ENCODE data around the gene SLC22A8. TPM values are rescaled to one million over a fixed set of nuclear protein-coding genes. Genes with fewer than 3 reads are reported as not detected.
"Not testable (repeated sequence)": the region's sequence is repeated elsewhere in the genome, so short reads cannot be mapped to it uniquely, and the experiment has no call there.

SLC22A8 gene
- total RNA-seq, result not detected
- not detected for polyA plus RNA-seq

GRCh38 chr11:63015521-63016215 is at the start of gene SLC22A8:
Gene SLC22A8, minus strand, starts transcription at chr11:63015841. Its CDS starts 883 bp downstream, at chr11:63014958.
- Mint-ChIP-seq H3K27ac (no peak within 1 kb of the TSS), H3K4me1 (no peaks in the 10 kb centered on the region), H3K9me3 (no peaks in the 10 kb centered on the region), H3K36me3 (no peaks in the 10 kb centered on the region), H3K27me3 (peaks cover 13% of the 10 kb centered on the region), H3K4me3 (no peak within 1 kb of the TSS)
- no peaks in the 10 kb centered on the region for H3K4me1 ChIP-seq (ENCODE audit: control insufficient read depth, insufficient read depth, low read length, poor library complexity, severe bottlenecking)
- H3K4me3 ChIP-seq (ENCODE audit: low read depth, low read length), result no peak within 1 kb of the TSS
- ATAC-seq (ENCODE audit: low read depth in 2 of 2) (no peak), DNase-seq (no peak)
- H3K9me3 ChIP-seq (ENCODE audit: control insufficient read depth in 2 of 2, low read length in 2 of 2), result no peaks in the 10 kb centered on the region
- H3K27ac ChIP-seq (ENCODE audit: insufficient read depth, low read length, poor library complexity, severe bottlenecking), result no peak within 1 kb of the TSS
- no peaks in the 10 kb centered on the region for H3K27me3 ChIP-seq (ENCODE audit: control insufficient read depth, insufficient read depth, low read length)
- H3K36me3 ChIP-seq (ENCODE audit: control insufficient read depth, insufficient read depth, low read length), result no peaks in the 10 kb centered on the region

GRCh38 chr11:63046203-63046602 is 30.6 kb upstream of the SLC22A8 start:
- not testable (repeated sequence) for H3K36me3 ChIP-seq (ENCODE audit: control insufficient read depth, insufficient read depth, low read length); H3K4me1 Mint-ChIP-seq; H3K4me1 ChIP-seq (ENCODE audit: control insufficient read depth, insufficient read depth, low read length, poor library complexity, severe bottlenecking); ATAC-seq (ENCODE audit: low read depth in 2 of 2); H3K27ac ChIP-seq (ENCODE audit: insufficient read depth, low read length, poor library complexity, severe bottlenecking); H3K9me3 ChIP-seq (ENCODE audit: control insufficient read depth in 2 of 2, low read length in 2 of 2); H3K4me3 Mint-ChIP-seq; H3K36me3 Mint-ChIP-seq; H3K4me3 ChIP-seq (ENCODE audit: low read depth, low read length); DNase-seq; H3K27ac Mint-ChIP-seq
- peaks cover 0 to 15% (median 6%) of the 10 kb centered on the region in 7 donors for H3K9me3 Mint-ChIP-seq
- peaks cover 29% of the 10 kb centered on the region for H3K27me3 Mint-ChIP-seq
- peaks cover 11% of the 10 kb centered on the region for H3K27me3 ChIP-seq (ENCODE audit: control insufficient read depth, insufficient read depth, low read length)

- ATAC-seq (ENCODE audit: low read depth in 2 of 2) (no peak), DNase-seq (no peak)
- Histone ChIP-seq H3K4me1 (ENCODE audit: control insufficient read depth, insufficient read depth, low read length, poor library complexity, severe bottlenecking) (no peaks in the 10 kb centered on the region), H3K27me3 (ENCODE audit: control insufficient read depth, insufficient read depth, low read length) (peaks cover 7% of the 10 kb centered on the region), H3K9me3 (ENCODE audit: control insufficient read depth in 2 of 2, low read length in 2 of 2) (peaks cover 0 to 1% of the 10 kb centered on the region in 2 experiments), H3K36me3 (ENCODE audit: control insufficient read depth, insufficient read depth, low read length) (no peaks in the 10 kb centered on the region), H3K27ac (ENCODE audit: insufficient read depth, low read length, poor library complexity, severe bottlenecking) (no peak overlapping the region), H3K4me3 (ENCODE audit: low read depth, low read length) (no peak overlapping the region)
- Mint-ChIP-seq H3K27me3 (peaks cover 28% of the 10 kb centered on the region), H3K4me3 (no peak overlapping the region), H3K27ac (no peak overlapping the region), H3K36me3 (no peaks in the 10 kb centered on the region), H3K4me1 (no peaks in the 10 kb centered on the region), H3K9me3 (peaks cover 0 to 8% (median 3%) of the 10 kb centered on the region in 7 donors)
Measured at GRCh38 chr11:63042596-63042995, 27.0 kb upstream of the SLC22A8 start.

- ATAC-seq (ENCODE audit: low read depth in 2 of 2) (no peak), DNase-seq (no peak)
- Mint-ChIP-seq H3K4me3 (no peak overlapping the region), H3K36me3 (no peaks in the 10 kb centered on the region), H3K4me1 (peaks cover 0 to 3% (median 0%) of the 10 kb centered on the region in 4 donors), H3K27ac (no peak overlapping the region), H3K27me3 (peaks cover 16% of the 10 kb centered on the region), H3K9me3 (peaks cover 0 to 2% (median 0%) of the 10 kb centered on the region in 7 donors)
- Histone ChIP-seq H3K4me1 (ENCODE audit: control insufficient read depth, insufficient read depth, low read length, poor library complexity, severe bottlenecking) (no peaks in the 10 kb centered on the region), H3K36me3 (ENCODE audit: control insufficient read depth, insufficient read depth, low read length) (no peaks in the 10 kb centered on the region), H3K9me3 (ENCODE audit: control insufficient read depth in 2 of 2, low read length in 2 of 2) (no peaks in the 10 kb centered on the region), H3K27ac (ENCODE audit: insufficient read depth, low read length, poor library complexity, severe bottlenecking) (no peak overlapping the region), H3K27me3 (ENCODE audit: control insufficient read depth, insufficient read depth, low read length) (no peaks in the 10 kb centered on the region), H3K4me3 (ENCODE audit: low read depth, low read length) (no peak overlapping the region)
Measured at GRCh38 chr11:63032457-63032856, 16.8 kb upstream of the SLC22A8 start.

- Histone ChIP-seq H3K27me3 (ENCODE audit: control insufficient read depth, insufficient read depth, low read length) (peaks cover 5% of the 10 kb centered on the region), H3K9me3 (ENCODE audit: control insufficient read depth in 2 of 2, low read length in 2 of 2) (peaks cover 0 to 4% of the 10 kb centered on the region in 2 experiments), H3K4me1 (ENCODE audit: control insufficient read depth, insufficient read depth, low read length, poor library complexity, severe bottlenecking) (no peaks in the 10 kb centered on the region), H3K27ac (ENCODE audit: insufficient read depth, low read length, poor library complexity, severe bottlenecking) (no peak overlapping the region), H3K36me3 (ENCODE audit: control insufficient read depth, insufficient read depth, low read length) (no peaks in the 10 kb centered on the region), H3K4me3 (ENCODE audit: low read depth, low read length) (no peak overlapping the region)
- no peaks in the 10 kb centered on the region for H3K9me3 Mint-ChIP-seq
- DNase-seq (peak; percentile 62 to 69 (median 66)), ATAC-seq (ENCODE audit: low read depth in 2 of 2) (peak; percentile 85 to 88)
- no peaks in the 10 kb centered on the region for H3K36me3 Mint-ChIP-seq
- H3K4me3 Mint-ChIP-seq, result no peak overlapping the region
- H3K4me1 Mint-ChIP-seq, result peaks cover 4 to 5% (median 4%) of the 10 kb centered on the region in 4 donors
- peaks cover 23% of the 10 kb centered on the region for H3K27me3 Mint-ChIP-seq
- no peak overlapping the region for H3K27ac Mint-ChIP-seq
Measured at GRCh38 chr11:63023841-63024648, 8.4 kb upstream of the SLC22A8 start.

GRCh38 chr11:63023222-63023814 is 7.7 kb upstream of the SLC22A8 start:
- Histone ChIP-seq H3K4me1 (ENCODE audit: control insufficient read depth, insufficient read depth, low read length, poor library complexity, severe bottlenecking) (no peaks in the 10 kb centered on the region), H3K36me3 (ENCODE audit: control insufficient read depth, insufficient read depth, low read length) (no peaks in the 10 kb centered on the region), H3K4me3 (ENCODE audit: low read depth, low read length) (no peak overlapping the region), H3K27me3 (ENCODE audit: control insufficient read depth, insufficient read depth, low read length) (peaks cover 5% of the 10 kb centered on the region), H3K27ac (ENCODE audit: insufficient read depth, low read length, poor library complexity, severe bottlenecking) (no peak overlapping the region), H3K9me3 (ENCODE audit: control insufficient read depth in 2 of 2, low read length in 2 of 2) (peaks cover 0 to 4% of the 10 kb centered on the region in 2 experiments)
- DNase-seq, result no peak
- no peak overlapping the region for H3K4me3 Mint-ChIP-seq
- no peaks in the 10 kb centered on the region for H3K36me3 Mint-ChIP-seq
- peaks cover 4 to 5% (median 4%) of the 10 kb centered on the region in 4 donors for H3K4me1 Mint-ChIP-seq
- no peak for ATAC-seq (ENCODE audit: low read depth in 2 of 2)
- H3K9me3 Mint-ChIP-seq, result no peaks in the 10 kb centered on the region
- H3K27me3 Mint-ChIP-seq, result peaks cover 23% of the 10 kb centered on the region
- no peak overlapping the region for H3K27ac Mint-ChIP-seq

- peaks cover 23% of the 10 kb centered on the region for H3K27me3 Mint-ChIP-seq
- no peak overlapping the region for H3K4me3 Mint-ChIP-seq
- no peak overlapping the region for H3K4me3 ChIP-seq (ENCODE audit: low read depth, low read length)
- H3K4me1 Mint-ChIP-seq, result peaks cover 4 to 5% (median 4%) of the 10 kb centered on the region in 4 donors
- no peaks in the 10 kb centered on the region for H3K36me3 Mint-ChIP-seq
- H3K9me3 ChIP-seq (ENCODE audit: control insufficient read depth in 2 of 2, low read length in 2 of 2), result peaks cover 0 to 4% of the 10 kb centered on the region in 2 experiments
- H3K27ac Mint-ChIP-seq, result no peak overlapping the region
- no peaks in the 10 kb centered on the region for H3K9me3 Mint-ChIP-seq
- H3K27ac ChIP-seq (ENCODE audit: insufficient read depth, low read length, poor library complexity, severe bottlenecking), result no peak overlapping the region
- H3K27me3 ChIP-seq (ENCODE audit: control insufficient read depth, insufficient read depth, low read length), result peaks cover 5% of the 10 kb centered on the region
- no peak for ATAC-seq (ENCODE audit: low read depth in 2 of 2)
- no peaks in the 10 kb centered on the region for H3K4me1 ChIP-seq (ENCODE audit: control insufficient read depth, insufficient read depth, low read length, poor library complexity, severe bottlenecking)
- H3K36me3 ChIP-seq (ENCODE audit: control insufficient read depth, insufficient read depth, low read length), result no peaks in the 10 kb centered on the region
- DNase-seq, result no peak
Measured at GRCh38 chr11:63022441-63022840, 6.8 kb upstream of the SLC22A8 start.
